DLD1 (cell line): Measurements from ENCODE around the gene HDAC4.
"Not testable (repeated sequence)": the region's sequence is repeated elsewhere in the genome, so short reads cannot be mapped to it uniquely, and the experiment has no call there.

ENCODE experiments used
- in situ Hi-C: cut with HindIII; loops from 2 replicates; pipeline ENCODE4 v1.10.0; 2017; ENCODE audit warnings: low sequenced_read_pairs

Gene HDAC4

GRCh38 chr2:239180526-239181073 is 220.2 kb downstream of the HDAC4 start:
- in situ Hi-C loops = no loop called here

- in situ Hi-C loops = no loop called here
Observed at GRCh38 chr2:239179851-239180371, 220.9 kb downstream of the HDAC4 start.

GRCh38 chr2:239178954-239179353 is 221.9 kb downstream of the HDAC4 start:
- in situ Hi-C loops = no loop called here

DNA sequence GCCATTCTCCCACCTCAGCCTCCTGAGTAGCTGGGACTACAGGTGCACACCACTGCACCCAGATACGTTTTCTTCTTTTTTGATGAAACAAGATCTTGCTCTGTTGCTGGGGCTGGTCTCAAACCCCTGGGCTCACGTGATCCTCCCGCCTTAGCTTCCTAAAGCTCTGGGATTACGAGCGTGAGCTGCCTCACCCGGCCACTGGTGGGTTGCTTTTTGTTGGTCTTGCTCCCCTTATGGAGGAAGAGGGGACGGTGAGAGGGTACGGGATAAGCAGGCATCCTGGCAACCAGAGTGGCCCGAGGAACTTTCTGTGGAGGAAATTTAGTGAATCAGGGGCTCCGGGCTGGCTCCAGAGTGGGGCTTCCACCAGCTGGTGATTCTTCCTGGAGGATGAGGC is 222.3 kb downstream of the HDAC4 start:
- in situ Hi-C loops = no loop called here

GRCh38 chr2:239177908-239178307 is 222.9 kb downstream of the HDAC4 start:
- in situ Hi-C loops = no loop called here

GRCh38 chr2:239177325-239177724 is 223.5 kb downstream of the HDAC4 start:
- in situ Hi-C loops = no loop called here

- in situ Hi-C loops = not testable (repeated sequence)
Observed at GRCh38 chr2:239176138-239176803, 224.5 kb downstream of the HDAC4 start.

DNA sequence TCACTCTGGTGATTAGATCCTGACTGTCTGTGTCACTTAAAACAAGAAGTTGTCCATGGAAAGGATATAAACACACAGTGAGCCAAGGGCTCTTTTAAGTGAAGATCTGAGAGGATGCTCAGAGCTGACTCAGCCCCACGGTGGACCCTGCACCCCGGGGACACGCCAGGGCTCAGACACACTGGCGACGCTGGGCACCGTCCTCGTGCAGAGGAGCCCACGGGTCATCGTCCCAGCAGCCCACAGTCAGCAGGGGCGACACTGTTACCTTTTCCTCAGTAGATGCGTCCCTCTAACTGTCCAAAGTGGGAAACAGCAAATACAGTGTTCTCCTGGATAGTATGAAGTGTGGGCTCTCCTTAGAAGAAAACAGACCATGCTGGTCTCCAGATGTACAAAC is 225.6 kb downstream of the HDAC4 start:
- in situ Hi-C loops = no loop called here

GRCh38 chr2:239173301-239173700 is 227.5 kb downstream of the HDAC4 start:
- in situ Hi-C loops = no loop called here

GRCh38 chr2:239171643-239172042 is 229.2 kb downstream of the HDAC4 start:
- in situ Hi-C loops = no loop called here

- in situ Hi-C loops = no loop called here
Observed at GRCh38 chr2:239169311-239170048, 231.3 kb downstream of the HDAC4 start.

DNA sequence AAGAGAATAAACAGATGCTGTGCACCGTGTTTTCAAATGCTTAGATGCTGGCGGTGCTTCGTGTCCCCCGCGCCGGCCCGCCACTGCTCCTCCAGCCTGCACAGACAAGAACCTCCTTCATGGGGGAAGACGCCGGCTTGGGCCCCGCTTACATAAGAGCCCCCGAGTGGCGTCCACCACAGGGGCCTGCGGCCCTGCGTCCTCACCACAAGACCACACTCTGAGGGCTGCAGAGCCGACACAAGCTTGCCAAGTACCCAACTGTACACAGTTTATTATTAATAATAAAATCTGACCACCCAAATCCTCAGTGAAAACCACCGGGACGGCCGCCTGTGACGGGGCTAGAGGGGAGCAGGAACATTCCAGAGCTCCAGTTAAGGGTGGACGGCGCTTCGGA is 232.2 kb downstream of the HDAC4 start:
- in situ Hi-C loops = no loop called here

DNA sequence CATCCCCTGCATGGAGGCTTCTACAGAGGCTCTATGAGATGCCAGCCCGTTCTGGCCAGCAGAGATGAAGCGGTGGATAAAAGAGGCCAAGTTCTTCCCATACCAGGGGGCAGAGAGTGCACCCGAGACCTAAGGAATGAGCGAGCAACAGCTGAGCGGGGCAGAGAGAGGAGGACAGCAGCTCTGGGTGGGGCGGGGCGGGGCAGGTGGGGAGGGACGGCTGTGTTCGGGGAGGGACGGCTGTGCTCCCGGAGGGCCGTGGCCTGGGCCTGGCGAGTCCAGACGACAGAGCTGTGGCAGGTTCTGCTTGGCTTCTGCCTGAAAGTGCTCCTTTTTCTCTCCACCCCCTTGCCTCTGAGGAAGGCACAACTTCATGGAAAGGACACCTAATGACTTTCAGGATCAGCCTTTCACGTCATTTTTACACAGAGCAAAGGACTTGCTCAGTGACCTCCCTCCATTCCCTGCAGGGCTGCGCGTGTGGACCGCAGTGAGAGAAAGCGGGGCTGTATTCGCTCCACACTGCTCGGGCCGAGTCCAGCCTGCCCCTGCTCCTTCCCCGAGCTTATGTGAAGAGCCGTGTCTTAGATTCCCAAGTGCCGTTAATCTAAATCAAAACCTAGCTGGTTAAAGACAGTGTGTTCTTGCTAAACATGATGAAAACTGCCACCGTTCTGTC is 232.9 kb downstream of the HDAC4 start:
- in situ Hi-C loops = no loop called here

DNA sequence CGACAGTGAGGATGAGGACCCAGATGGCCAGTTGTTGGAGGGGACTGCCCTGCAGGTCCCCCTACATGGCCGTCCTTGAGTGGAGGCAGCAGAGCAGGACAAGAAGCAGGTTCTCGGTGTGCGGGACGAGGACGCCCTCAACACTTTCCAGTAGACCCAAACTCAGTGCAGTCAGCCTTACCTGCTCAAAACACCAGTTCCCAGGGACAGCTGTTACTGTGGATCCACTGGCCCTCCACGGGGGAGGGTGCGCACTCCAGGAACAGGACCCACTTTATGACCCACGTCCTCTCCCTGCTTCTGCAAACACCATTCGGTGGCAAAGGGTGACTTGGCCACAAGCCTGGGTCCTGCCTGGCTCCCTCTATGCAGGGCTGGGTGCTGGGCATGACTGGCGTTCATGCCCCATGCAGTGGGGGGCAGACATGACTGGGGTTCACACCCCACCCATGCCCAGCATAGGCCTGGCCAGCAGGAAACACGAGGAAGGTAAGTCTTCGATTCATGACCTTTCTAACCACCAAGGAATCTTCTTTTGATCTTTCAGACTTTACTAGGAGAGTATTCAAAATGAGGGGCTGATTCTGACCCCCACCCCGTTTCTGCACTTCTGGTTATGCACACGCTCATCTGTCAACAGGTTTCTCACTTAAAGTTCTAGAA is 233.7 kb downstream of the HDAC4 start:
- in situ Hi-C loops = no loop called here

DNA sequence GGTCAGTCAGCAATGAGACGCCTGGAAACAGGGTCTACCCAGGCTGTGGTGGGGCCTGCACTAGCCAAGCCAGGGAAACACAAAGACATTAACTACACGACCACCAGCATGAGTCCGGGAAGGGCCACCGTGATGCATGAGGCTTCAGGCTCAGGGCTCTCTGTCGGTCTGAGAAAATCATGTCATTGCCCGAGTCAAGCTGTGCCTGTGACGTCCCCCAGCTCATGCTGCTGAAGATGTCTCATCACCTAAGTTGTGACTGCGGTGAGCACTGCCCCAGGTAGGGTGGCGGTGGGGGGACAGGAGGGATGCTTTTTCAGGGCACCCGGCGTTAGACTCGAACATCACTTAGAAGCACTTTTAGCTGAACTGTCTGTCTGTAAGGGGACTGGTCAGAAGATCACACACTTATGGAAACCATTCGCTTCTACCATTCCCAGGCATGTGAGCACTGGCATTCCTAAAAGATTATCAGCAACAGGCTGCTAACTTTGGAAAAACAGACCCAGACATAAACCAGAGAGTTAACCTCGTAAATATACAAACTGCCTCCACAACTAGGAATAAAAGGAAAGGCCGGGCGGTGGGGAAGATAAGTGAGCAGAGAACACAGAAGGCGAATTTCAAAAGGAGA is 234.5 kb downstream of the HDAC4 start:
- in situ Hi-C loops = no loop called here

GRCh38 chr2:239165206-239165831 is 235.5 kb downstream of the HDAC4 start:
- in situ Hi-C loops = no loop called here

DNA sequence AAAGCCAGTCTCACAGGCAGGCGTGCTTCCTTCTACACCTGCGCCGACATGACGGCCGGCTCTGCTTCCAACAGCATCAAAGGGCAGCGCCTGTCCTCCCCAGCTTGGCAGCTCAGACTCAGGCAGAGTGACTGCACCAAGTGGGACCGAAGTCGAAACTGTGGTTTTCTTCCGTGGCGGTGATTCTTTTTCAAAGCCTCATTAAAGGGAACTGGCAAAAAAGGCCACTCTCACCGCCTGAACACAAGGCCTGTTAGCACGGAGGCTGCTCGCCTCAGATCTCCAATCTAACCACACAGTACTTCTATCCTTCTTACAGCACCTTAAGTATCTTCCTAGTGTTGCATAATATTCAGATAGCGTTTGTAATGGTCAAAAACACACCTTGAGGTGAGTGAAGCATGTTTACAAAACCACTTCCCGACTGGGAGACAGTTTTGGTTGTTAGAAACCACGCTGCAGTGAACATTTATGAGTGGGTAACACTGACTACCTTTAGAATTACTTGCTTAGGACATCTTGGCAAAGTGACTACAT is 236.4 kb downstream of the HDAC4 start:
- in situ Hi-C loops = no loop called here

GRCh38 chr2:239163688-239164334 is 237.0 kb downstream of the HDAC4 start:
- in situ Hi-C loops = no loop called here

DNA sequence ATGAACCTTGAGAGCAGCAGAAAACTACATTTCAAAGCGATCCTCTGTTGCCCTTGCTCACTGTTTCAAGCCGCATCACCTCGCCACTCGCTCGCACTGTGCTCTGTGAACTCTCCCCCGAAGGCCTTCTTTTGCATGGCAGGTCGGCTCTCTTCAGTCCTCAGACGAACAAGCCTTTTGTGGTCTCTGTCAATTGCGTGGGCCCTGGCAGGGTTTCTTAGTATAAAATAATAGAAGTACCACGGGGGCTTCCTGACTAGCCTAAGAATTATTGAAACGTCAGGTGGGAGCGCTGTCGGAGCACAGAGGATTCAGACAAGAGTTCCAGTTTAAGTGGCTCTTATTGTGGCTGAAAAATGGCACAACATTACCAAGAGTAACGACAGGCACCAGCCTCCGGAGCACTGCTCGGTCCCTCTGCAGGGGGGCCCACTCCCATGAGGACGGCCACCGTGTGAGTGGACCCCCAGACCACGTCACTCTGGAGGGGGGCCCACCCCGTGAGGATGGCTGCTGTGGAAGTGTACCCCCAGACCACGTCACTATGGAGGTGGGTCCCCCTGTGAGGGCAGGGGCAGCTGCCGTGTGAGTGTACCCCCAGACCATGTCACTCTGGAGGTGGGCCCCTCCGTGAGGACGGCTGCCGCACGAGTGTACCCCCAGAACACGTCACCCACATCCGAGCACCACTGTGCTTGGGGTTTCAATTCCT is 237.7 kb downstream of the HDAC4 start:
- in situ Hi-C loops = no loop called here
